B cell (primary cell): ENCODE results near the gene RDH12.

ENCODE experiments used
- EZH2 ChIP-seq: IDR thresholded peaks from 2 replicates; pipeline ENCODE4 v1.6.1; 2012; ENCODE audit warnings: borderline replicate concordance, low read depth, mild to moderate bottlenecking, moderate library complexity, low read length; ENCODE audit not compliant: insufficient read depth, poor library complexity, severe bottlenecking
- TF ChIP-seq, protein P1 (sequence below): fragments of 200-600 bp; IDR thresholded peaks from one replicate; pipeline ENCODE4 v1.8.0; 2022; ENCODE audit warnings: antibody characterized with exemption, mild to moderate bottlenecking

DNA sequence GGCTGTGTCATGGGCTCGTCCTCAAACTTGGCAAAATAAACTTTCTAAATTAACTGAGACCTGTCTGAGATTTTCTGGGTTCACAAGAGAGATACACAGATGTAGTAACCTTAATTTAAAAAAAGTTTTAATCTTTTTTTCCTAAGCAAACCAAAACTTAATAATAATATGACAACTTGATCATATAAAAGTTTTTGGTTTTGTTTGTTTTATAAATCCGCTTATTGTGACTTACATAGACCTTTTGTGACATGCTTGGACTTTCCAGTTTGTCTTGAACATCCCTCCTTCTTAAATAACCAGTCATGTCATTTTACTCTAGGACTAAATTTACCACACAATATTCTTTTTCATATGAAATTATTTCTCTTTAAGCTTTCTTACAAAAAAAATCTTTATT lies 8.5 kb downstream of the RDH12 start:
- TF ChIP-seq, protein P1, sequence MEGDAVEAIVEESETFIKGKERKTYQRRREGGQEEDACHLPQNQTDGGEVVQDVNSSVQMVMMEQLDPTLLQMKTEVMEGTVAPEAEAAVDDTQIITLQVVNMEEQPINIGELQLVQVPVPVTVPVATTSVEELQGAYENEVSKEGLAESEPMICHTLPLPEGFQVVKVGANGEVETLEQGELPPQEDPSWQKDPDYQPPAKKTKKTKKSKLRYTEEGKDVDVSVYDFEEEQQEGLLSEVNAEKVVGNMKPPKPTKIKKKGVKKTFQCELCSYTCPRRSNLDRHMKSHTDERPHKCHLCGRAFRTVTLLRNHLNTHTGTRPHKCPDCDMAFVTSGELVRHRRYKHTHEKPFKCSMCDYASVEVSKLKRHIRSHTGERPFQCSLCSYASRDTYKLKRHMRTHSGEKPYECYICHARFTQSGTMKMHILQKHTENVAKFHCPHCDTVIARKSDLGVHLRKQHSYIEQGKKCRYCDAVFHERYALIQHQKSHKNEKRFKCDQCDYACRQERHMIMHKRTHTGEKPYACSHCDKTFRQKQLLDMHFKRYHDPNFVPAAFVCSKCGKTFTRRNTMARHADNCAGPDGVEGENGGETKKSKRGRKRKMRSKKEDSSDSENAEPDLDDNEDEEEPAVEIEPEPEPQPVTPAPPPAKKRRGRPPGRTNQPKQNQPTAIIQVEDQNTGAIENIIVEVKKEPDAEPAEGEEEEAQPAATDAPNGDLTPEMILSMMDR, result no peak
- TF ChIP-seq EZH2, result no peak
